GM21526 (cell line): ENCODE results near the gene FBLN2.

ENCODE experiments used
- ATAC-seq: cut with Tn5 transposase; IDR thresholded peaks from one replicate; pipeline ENCODE4 v1.9.1; 2021; ENCODE audit warnings: moderate library complexity; ENCODE audit not compliant: unreplicated experiment, low FRiP score

FBLN2 gene

DNA sequence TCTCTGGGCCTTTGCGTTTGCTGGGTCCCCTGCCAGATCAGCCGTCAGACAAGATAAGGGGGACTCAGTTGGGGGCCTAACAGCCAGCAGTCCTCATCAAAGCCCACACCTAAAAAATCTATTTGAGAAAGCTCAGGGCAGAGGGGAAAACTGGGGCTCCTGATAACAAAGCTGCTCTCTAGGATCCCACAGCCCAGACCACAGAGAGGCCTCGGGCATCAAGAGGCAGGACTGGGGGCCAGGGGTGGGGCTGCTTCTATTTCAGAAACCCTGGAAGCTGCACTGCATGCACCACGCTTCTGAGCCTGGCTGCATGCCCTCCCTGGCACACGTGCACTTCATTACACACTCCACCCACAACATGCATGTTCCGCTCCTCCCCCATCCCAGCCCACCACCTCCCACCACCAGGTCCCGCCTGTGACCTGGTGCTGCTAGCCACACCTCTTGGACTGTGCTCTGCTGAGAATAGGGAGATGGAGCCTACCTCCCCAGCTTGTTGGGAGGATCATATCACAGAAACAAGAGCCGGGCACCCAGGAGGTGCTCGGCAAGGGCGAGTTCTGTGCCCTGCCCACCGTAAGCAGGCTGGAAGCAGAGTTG, 26.6 kb downstream of the FBLN2 start:
- ATAC-seq, result no peak

DNA sequence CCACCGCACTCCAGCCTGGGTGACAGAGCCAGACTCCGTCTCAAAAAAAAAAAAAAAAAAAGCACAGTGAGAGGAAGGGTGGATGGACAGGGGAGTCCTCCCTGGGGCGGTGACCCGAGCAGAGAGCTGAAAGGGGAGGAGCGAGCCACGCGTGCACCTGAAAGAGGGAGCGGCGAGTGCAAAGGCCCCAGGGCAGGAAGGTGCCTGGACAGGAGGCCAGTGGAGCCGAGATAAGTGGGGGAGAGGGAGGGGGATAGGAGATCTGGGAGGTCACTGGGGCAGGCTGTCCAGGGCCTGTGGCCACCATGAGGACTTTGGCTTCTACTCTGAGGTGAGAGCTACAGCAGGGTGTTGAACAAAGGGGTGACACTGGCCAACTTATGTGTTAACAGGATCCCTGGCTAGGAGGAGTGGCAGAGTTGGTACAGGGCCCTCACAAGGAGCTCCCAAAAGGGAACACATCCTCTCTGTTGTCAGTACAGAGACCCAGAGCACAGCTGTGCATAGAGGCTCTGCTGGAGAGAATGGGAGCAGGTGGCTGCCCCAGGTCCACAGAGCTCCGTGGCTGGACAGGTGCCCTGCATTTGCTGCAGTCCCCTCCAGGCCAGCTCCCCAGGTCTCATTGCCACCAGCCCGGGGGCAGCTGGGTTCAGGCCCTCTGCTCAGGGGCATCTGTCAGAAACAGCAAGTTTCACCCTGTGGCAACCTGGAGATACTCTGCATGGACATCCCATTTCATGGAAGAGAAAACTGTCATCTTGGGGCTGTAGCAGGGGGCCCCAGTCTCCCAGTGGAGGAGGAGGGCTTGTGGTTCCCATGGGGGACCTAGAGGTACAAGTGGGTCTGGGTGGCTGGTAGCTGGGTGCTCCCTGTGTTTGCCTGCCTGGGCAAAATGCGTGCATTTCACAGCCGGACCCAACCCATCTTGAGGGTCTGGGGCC, 28.5 kb downstream of the FBLN2 start:
- ATAC-seq, result no peak

DNA sequence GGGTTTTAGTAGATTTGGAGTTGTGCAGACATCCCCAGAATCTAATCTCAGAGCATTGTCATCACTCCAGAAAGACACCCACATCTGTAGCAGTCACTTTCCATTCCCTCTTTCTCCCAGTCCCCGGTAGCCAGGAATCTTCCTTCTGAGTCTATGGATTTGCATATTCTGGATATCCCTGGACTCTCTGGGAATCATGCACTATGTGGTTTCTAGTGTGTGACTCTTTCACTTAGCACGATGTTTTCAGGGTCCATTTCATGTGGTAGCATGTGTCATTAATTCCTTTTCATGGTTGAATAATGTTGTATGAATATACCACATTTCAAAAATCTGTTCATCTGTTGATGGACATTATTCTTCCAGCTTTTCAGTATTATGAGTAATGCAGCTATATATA, 29.3 kb downstream of the FBLN2 start:
- no peak for ATAC-seq

DNA sequence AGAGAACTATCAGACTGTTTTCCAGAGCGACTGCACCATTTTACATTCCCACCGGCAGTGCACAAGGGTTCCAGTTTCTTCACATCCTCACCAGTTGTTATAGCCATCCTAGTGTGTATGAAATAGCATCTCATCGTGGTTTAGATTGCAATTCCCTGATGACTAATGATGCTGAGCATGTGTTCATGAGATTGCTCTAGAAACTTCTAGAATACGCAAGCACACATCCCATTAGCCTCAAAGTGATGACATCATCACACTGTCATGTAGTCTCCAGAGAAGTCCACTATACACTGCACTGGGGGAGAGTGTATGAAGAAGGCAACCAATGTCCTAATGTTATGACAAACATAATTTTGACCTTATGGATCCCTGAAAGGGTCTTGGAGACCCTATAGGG, 30.1 kb downstream of the FBLN2 start:
- no peak for ATAC-seq

DNA sequence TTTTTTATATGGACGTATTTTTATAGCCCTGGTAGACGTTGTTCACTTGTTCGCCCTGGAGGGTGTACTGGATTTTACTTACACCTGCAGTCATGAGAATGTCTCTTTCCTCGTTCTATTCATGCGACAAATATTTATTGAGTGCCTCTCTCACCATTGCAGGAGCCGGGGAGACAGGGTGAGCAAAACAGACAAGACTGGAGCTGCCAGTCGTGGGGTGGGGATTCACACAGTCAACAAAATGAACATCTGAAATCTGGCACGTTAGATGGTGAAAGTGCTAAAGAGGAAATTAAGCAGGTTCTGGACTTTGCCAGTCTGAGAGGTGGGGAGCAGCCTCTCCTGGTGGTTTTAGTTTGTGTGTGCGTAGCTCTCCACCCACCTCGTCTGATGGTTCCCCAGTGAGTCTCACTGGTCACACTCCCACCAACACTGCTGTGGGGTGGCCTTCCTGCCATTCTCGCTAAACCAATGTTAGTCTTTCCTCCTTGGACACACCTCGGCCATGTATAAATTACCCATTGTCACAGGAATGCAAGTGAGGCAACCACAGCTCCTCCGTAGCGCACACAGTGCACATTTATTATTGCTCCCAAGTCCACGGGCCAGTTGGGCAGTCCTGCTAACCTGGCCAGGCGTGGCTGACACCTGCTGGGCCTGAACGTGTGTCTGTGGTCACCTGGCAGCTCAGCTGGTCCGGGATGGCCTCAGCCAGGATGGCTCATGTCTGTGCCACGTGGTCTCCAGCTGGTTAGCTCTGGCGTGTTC, 31.5 kb downstream of the FBLN2 start:
- no peak for ATAC-seq

GRCh38 chr3:13581485-13582365, 32.8 kb downstream of the FBLN2 start:
- no peak for ATAC-seq

DNA sequence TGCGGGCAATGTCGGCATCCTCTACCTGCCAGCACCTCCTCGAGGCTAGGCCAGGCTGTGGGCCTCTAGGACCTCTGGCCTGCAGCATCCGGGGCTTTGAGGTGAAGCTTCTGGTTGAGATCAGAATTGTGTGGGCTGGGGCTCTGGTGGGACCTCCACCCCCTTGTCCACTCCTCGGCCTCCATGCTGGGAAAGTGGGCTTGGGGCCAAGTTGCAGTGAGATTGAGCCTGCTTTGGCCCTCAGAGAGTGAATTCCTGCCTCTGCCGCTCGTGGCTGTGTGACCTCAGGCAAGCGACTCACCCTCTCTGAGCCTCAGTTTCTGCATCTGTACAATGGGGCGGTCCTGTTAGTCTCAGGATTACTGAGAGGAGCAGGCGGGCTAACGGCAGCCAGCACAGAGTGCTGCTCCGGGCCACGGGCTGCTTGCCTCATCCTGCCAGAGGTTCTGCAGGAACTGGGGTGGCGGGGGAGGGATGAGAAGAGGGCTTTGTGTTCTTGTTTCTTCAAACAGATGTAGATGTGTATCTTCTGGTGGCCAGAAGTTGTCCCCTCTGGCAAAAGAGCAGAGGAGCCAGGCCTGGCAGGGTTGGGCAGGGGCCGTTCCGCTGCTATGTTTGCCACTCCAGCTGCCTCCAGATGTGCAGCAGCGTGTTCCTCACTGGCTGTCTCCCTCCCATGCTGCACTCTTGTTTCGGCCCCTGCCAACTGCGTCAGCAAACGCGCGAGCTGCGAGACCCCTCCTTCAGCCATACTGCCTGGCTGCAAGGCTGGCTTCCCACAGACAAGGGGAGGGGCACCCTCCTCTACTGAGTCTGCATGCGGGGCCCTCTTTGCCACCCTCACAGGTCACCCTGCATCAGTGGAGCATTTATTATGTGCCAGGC, 33.7 kb downstream of the FBLN2 start:
- no peak for ATAC-seq

GRCh38 chr3:13583251-13584180, 34.6 kb downstream of the FBLN2 start:
- no peak for ATAC-seq

DNA sequence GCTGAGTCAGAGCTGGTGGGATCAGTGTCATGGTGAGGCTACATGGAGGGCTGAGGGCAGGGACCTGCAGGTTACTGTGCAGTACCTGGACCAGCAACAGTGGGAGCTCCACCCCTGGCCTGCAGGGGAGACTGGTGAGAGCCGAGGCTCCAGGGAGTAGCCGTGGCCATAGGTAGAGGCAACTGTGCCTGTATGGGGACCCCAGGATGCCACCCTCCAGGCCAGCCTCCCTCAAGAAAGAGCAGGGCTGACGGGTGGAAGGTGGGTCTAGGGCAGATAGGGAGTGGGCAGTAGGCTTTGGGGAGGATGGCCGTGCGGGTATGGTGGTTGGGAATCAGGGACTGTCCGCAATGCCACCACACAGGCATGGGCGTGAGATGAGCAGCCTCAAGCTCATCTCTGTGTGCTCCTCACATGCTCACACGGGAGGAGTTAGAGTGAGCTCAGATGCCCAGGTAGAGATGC, 35.5 kb downstream of the FBLN2 start:
- no peak for ATAC-seq

DNA sequence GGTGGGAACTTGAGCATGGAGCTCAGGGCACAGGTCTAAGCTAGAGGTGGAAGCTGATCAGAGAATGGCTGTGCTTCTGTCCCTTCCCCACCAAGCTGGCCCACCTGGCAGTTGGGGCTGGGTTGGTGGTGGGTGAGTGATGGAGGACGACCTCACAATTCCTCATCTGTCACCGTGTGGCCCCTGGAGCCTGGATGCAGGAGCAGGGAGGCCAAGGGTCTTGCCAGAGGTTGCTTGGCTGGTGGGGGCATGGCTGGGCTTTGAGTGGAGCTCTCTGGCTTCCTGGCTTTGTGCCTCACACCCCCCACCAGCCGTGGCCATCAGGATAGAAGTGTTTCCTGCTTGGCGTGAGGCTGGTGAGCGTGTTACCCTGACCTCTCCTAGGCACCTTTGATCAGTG, 36.0 kb downstream of the FBLN2 start:
- no peak for ATAC-seq

GRCh38 chr3:13587442-13587841, 38.5 kb downstream of the FBLN2 start:
- no peak for ATAC-seq

- ATAC-seq, result no peak
Measured at GRCh38 chr3:13588221-13588701, 39.3 kb downstream of the FBLN2 start.

- no peak for ATAC-seq
Measured at GRCh38 chr3:13588993-13589392, 40.1 kb downstream of the FBLN2 start.

GRCh38 chr3:13590841-13591520, 42.1 kb downstream of the FBLN2 start:
- ATAC-seq, result no peak

DNA sequence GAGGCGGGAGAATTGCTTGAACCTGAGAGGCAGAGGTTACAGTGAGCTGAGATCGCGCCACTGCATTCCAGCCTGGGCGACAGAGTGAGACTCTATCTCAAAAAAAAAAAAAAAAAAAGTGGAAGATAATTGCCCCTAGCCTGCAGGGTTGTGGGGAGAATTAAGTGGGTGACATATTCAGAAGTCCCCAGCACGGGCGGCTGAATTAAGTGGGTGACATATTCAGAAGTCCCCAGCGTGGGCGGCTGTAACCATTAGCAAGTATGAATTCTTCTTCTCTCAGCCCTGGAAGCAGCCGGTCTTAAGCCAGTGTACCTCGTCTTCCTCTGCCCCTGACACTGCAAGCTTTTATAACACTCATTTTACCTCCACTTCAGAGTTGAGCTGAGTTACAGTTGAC, 44.7 kb downstream of the FBLN2 start:
- no peak for ATAC-seq

DNA sequence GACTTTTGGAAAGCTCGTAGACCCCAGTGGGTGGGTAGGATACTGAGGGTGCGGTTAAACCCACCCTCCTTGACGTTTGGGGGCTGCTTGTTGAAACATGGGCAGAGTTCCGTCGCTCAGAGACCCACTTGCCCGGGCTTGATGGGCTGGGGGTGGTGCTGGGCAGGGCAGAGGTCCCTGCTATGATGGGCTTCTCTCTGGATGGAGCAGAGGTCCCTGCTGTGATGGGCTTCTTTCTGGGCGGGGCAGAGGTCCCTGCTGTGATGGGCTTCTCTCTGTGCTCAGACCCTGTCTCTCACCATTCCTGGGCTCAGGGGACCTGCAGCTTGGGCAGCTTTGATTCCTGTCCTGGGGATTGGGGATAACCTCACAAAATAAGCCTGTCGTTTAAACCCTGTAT, 45.2 kb downstream of the FBLN2 start:
- no peak for ATAC-seq

- ATAC-seq, result no peak
Measured at GRCh38 chr3:13594991-13595421, 46.1 kb downstream of the FBLN2 start.
